Mesendoderm (in vitro differentiated cells): ENCODE results near the gene TCN2.
"Not testable (repeated sequence)": the region's sequence is repeated elsewhere in the genome, so short reads cannot be mapped to it uniquely, and the experiment has no call there.

Experiments used
- DNase-seq: peaks from one replicate; pipeline ENCODE4 v3.0.0; 2013
- H2AK5ac ChIP-seq: 2 replicates; pipeline ENCODE4 v1.6.1; 2013; ENCODE audit warnings: low read length, inconsistent platforms
- H2BK120ac ChIP-seq: 2 replicates; pipeline ENCODE4 v1.6.1; 2013; ENCODE audit warnings: low read depth, mild to moderate bottlenecking, low read length, moderate library complexity, mixed read lengths
- H2BK15ac ChIP-seq: replicated peaks from 2 replicates; pipeline ENCODE4 v1.6.1; 2013; ENCODE audit warnings: low read depth, mild to moderate bottlenecking, moderate library complexity
- H2BK5ac ChIP-seq: 2 replicates; pipeline ENCODE4 v1.6.1; 2013; ENCODE audit warnings: low read length, inconsistent platforms
- H3K18ac ChIP-seq: 2 replicates; pipeline ENCODE4 v1.6.1; 2013; ENCODE audit warnings: mild to moderate bottlenecking, low read length, mixed read lengths
- H3K23ac ChIP-seq: one replicate; pipeline ENCODE4 v1.6.1; 2013; ENCODE audit warnings: low read length
- H3K27ac ChIP-seq: 2 replicates; pipeline ENCODE4 v1.5.1; 2013; ENCODE audit warnings: low read depth, mild to moderate bottlenecking, inconsistent platforms, low read length, moderate library complexity
- H3K27me3 ChIP-seq: 2 replicates; pipeline ENCODE4 v1.6.1; 2013; ENCODE audit warnings: low read length, control low read depth, mild to moderate bottlenecking, inconsistent platforms; ENCODE audit not compliant: insufficient read depth, poor library complexity
- H3K36me3 ChIP-seq: 2 replicates; pipeline ENCODE4 v1.6.1; 2013; ENCODE audit warnings: low read length, inconsistent platforms; ENCODE audit not compliant: control insufficient read depth, insufficient read depth
- H3K4ac ChIP-seq: one replicate; pipeline ENCODE4 v1.6.1; 2013; ENCODE audit warnings: low read depth, mild to moderate bottlenecking, low read length, moderate library complexity
- H3K4me1 ChIP-seq: 2 replicates; pipeline ENCODE4 v1.6.1; 2013; ENCODE audit warnings: low read depth, low read length, inconsistent platforms; ENCODE audit not compliant: control insufficient read depth
- H3K4me2 ChIP-seq: 2 replicates; pipeline ENCODE4 v1.6.1; 2013; ENCODE audit warnings: low read length
- H3K4me3 ChIP-seq: 2 replicates; pipeline ENCODE4 v1.5.1; 2013; ENCODE audit warnings: mild to moderate bottlenecking, low read length
- H3K56ac ChIP-seq: one replicate; pipeline ENCODE4 v1.6.1; 2013; ENCODE audit warnings: low read length
- H3K79me1 ChIP-seq: 2 replicates; pipeline ENCODE4 v1.6.1; 2013; ENCODE audit warnings: low read length, inconsistent platforms
- H3K79me2 ChIP-seq: 2 replicates; pipeline ENCODE4 v1.6.1; 2013; ENCODE audit warnings: mild to moderate bottlenecking, low read length; ENCODE audit not compliant: control insufficient read depth, insufficient read depth
- H3K9ac ChIP-seq: 2 replicates; pipeline ENCODE4 v1.6.1; 2013; ENCODE audit warnings: low read length, inconsistent platforms
- H4K5ac ChIP-seq: one replicate; pipeline ENCODE4 v1.6.1; 2013; ENCODE audit warnings: low read length
- H4K8ac ChIP-seq: one replicate; pipeline ENCODE4 v1.6.1; 2013; ENCODE audit warnings: low read depth, mild to moderate bottlenecking, control low read depth, low read length, moderate library complexity
- WGBS: extraction: QIAGEN DNeasy Blood & Tissue Kit; methylation state at CpG from one replicate; pipeline ENCODE4 v1.1.7; 2013; ENCODE audit warnings: low lambda C conversion rate, missing lambda C conversion rate; ENCODE audit not compliant: insufficient coverage; ENCODE audit errors: extremely low coverage; 5-methylcytosine and 5-hydroxymethylcytosine counted together

The TCN2 gene

GRCh38 chr22:30626413-30626812 lies 19.4 kb downstream of the TCN2 start:
- Histone ChIP-seq H2BK5ac (no peak overlapping the region), H4K8ac (no peak overlapping the region), H3K18ac (no peak overlapping the region), H3K4ac (no peak overlapping the region), H3K27me3 (no peaks in the 10 kb centered on the region), H3K4me1 (no peaks in the 10 kb centered on the region), H2BK15ac (no peak overlapping the region), H3K36me3 (no peaks in the 10 kb centered on the region), H3K4me2 (no peak overlapping the region), H2AK5ac (no peak overlapping the region), H3K4me3 (no peak overlapping the region), H3K23ac (no peak overlapping the region), H3K27ac (no peak overlapping the region), H3K79me1 (no peaks in the 10 kb centered on the region), H3K79me2 (no peaks in the 10 kb centered on the region), H2BK120ac (no peak overlapping the region), H3K9ac (no peak overlapping the region), H3K56ac (no peak overlapping the region), H4K5ac (no peak overlapping the region)
- no peak for DNase-seq
- WGBS, result no CpG with 5 or more reads among the region's 5 CpGs

GRCh38 chr22:30627471-30627870 lies 20.5 kb downstream of the TCN2 start:
- H3K79me2 ChIP-seq, result no peaks in the 10 kb centered on the region
- no peaks in the 10 kb centered on the region for H3K36me3 ChIP-seq
- no CpG with 5 or more reads among the region's 5 CpGs for WGBS
- H3K79me1 ChIP-seq, result no peaks in the 10 kb centered on the region
- no peak overlapping the region for H3K4me2 ChIP-seq
- H2BK120ac ChIP-seq, result no peak overlapping the region
- H3K23ac ChIP-seq, result no peak overlapping the region
- no peaks in the 10 kb centered on the region for H3K27me3 ChIP-seq
- no peak overlapping the region for H3K56ac ChIP-seq
- H4K5ac ChIP-seq, result no peak overlapping the region
- no peak overlapping the region for H3K18ac ChIP-seq
- H2AK5ac ChIP-seq, result no peak overlapping the region
- H3K4ac ChIP-seq, result no peak overlapping the region
- no peak overlapping the region for H2BK5ac ChIP-seq
- H3K27ac ChIP-seq, result no peak overlapping the region
- no peak overlapping the region for H4K8ac ChIP-seq
- H2BK15ac ChIP-seq, result no peak overlapping the region
- no peak for DNase-seq
- no peak overlapping the region for H3K9ac ChIP-seq
- H3K4me1 ChIP-seq, result no peaks in the 10 kb centered on the region
- H3K4me3 ChIP-seq, result no peak overlapping the region

DNA sequence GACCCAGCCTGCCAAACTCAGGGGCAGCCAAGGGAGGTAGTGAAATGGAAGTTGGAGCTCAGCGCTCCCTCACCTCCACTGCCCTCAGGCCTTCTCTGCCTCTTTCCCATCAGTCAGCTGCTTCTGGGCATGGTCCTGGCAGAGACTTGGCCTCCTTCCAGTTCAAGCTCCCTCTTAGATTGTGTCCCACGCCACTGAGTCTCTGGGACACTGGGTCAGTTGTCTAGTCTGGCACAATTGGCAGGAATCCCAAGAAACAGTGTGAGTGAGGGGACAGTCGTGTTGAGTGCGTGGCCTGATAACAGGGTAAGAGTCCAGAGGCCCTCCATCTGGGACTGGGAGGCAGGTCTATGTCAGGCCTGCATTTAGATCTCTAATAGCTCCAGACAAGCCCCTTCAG lies 21.5 kb downstream of the TCN2 start:
- no peak for DNase-seq
- H3K79me1 ChIP-seq, result no peaks in the 10 kb centered on the region
- H2BK15ac ChIP-seq, result no peak overlapping the region
- H3K4me2 ChIP-seq, result no peak overlapping the region
- H3K27me3 ChIP-seq, result no peaks in the 10 kb centered on the region
- H3K79me2 ChIP-seq, result no peaks in the 10 kb centered on the region
- H3K56ac ChIP-seq, result no peak overlapping the region
- H3K18ac ChIP-seq, result no peak overlapping the region
- H3K9ac ChIP-seq, result no peak overlapping the region
- H3K27ac ChIP-seq, result no peak overlapping the region
- no peak overlapping the region for H2BK5ac ChIP-seq
- H3K36me3 ChIP-seq, result no peaks in the 10 kb centered on the region
- no peak overlapping the region for H3K23ac ChIP-seq
- H3K4me3 ChIP-seq, result no peak overlapping the region
- H2AK5ac ChIP-seq, result no peak overlapping the region
- H2BK120ac ChIP-seq, result no peak overlapping the region
- H4K8ac ChIP-seq, result no peak overlapping the region
- no peak overlapping the region for H4K5ac ChIP-seq
- no peak overlapping the region for H3K4ac ChIP-seq
- WGBS, result no CpG with 5 or more reads among the region's 4 CpGs
- H3K4me1 ChIP-seq, result no peaks in the 10 kb centered on the region

DNA sequence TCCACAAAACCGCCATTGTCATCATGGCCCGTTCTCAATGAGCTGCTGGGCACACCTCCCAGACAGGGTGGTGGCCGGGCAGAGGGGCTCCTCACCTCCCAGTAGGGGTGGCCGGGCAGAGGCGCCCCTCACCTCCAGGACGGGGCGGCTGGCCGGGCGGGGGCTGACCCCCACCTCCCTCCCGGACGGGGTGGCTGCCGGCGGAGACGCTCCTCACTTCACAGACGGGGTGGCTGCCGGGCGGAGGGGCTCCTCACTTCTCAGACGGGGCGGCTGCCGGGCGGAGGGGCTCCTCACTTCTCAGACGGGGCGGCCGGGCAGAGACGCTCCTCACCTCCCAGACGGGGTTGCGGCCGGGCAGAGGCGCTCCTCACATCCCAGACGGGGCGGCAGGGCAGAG lies 24.5 kb downstream of the TCN2 start:
- WGBS, result no CpG with 5 or more reads among the region's 31 CpGs
- not testable (repeated sequence) for DNase-seq, H3K27me3 ChIP-seq, H3K18ac ChIP-seq, H3K9ac ChIP-seq, H2BK120ac ChIP-seq, H3K27ac ChIP-seq, H3K36me3 ChIP-seq, H3K4me3 ChIP-seq, H3K4me2 ChIP-seq, H3K56ac ChIP-seq, H2BK15ac ChIP-seq, H3K79me1 ChIP-seq, H4K5ac ChIP-seq, H3K4ac ChIP-seq, H3K4me1 ChIP-seq, H2BK5ac ChIP-seq, H3K79me2 ChIP-seq, H4K8ac ChIP-seq, H2AK5ac ChIP-seq, H3K23ac ChIP-seq

DNA sequence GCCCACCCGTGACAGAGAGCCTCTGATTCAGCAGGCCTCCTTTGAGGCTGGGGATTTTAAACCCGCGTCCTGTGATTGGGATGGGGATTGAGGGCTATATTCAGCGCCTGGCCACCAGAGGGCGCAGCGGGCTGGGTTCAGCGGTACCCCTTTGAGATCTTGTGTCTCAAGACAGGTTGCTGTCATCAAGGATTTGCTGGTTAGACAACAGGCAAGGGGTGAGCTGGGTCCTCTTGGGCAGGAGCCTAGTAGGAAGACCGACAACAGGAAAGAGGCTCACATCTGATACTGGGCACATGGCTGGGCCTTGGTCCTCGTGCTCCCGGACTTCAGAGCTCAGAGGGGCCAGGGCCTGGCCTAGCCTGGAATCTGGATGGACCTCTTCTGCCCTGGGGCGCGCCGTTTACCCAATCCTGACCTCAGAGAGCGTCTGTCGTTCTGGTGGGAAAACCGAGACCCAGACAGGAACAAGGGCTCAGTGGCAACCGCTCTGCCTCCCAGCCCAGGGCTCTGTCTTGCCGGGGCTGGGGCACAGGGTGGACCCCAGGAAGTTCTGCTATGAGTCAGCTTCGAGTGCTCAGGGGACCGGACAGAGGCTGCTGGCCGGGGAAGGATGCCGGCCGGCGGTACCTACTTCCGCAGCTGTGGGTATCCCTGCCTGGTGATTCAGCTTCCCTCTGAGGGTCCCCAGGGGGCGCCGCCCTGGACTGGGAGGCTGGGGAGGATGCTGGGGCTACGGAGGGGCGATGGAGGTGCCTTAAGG lies 27.7 kb downstream of the TCN2 start:
- Histone ChIP-seq H3K36me3 (no peaks in the 10 kb centered on the region), H2BK5ac (no peak overlapping the region), H2AK5ac (no peak overlapping the region), H4K8ac (no peak overlapping the region), H3K4ac (no peak overlapping the region), H3K23ac (no peak overlapping the region), H2BK15ac (no peak overlapping the region), H3K9ac (peak overlapping the region; percentile 21), H3K27ac (no peak overlapping the region), H4K5ac (no peak overlapping the region), H3K4me1 (no peaks in the 10 kb centered on the region), H3K79me2 (no peaks in the 10 kb centered on the region), H3K4me3 (no peak overlapping the region), H3K4me2 (peak overlapping the region; percentile 66), H3K18ac (no peak overlapping the region), H3K27me3 (no peaks in the 10 kb centered on the region), H3K56ac (peak overlapping the region; percentile 71), H2BK120ac (no peak overlapping the region), H3K79me1 (no peaks in the 10 kb centered on the region)
- no CpG with 5 or more reads among the region's 29 CpGs for WGBS
- peak; percentile 94 for DNase-seq
